ENCODE measurements around the gene AKT3.

DNA sequence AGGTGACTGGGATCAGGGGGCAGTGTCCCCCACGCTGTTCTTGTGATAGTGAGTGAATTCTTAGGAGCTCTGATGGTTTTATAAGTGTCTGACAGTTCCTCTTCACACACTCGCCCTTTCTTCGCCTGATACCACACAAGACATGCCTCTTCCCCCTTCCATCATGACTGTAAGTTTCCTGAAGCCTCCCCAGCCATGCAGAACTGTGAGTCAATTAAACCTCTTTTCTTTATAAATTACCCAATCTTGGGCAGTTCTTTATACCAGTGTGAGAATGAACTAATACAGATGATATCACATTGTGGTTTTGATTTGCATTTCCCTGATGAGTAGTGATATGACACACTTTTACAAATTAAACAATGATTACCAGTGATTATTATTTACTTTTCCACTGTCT, 229.9 kb downstream of the AKT3 start:
- TF ChIP-seq, protein P1, sequence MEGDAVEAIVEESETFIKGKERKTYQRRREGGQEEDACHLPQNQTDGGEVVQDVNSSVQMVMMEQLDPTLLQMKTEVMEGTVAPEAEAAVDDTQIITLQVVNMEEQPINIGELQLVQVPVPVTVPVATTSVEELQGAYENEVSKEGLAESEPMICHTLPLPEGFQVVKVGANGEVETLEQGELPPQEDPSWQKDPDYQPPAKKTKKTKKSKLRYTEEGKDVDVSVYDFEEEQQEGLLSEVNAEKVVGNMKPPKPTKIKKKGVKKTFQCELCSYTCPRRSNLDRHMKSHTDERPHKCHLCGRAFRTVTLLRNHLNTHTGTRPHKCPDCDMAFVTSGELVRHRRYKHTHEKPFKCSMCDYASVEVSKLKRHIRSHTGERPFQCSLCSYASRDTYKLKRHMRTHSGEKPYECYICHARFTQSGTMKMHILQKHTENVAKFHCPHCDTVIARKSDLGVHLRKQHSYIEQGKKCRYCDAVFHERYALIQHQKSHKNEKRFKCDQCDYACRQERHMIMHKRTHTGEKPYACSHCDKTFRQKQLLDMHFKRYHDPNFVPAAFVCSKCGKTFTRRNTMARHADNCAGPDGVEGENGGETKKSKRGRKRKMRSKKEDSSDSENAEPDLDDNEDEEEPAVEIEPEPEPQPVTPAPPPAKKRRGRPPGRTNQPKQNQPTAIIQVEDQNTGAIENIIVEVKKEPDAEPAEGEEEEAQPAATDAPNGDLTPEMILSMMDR (conservative IDR thresholded peaks at IDR 0.05; ENCODE audit: low read depth, low read length) = no peak
- no peak for TF ChIP-seq EZH2 (IDR thresholded peaks at IDR 0.05; ENCODE audit: low read length, unreplicated experiment)
